Fibroblast of the aortic adventitia (primary cell): ENCODE measurements around the gene NAA16. TPM values are rescaled to one million over a fixed set of nuclear protein-coding genes. Genes with fewer than 3 reads are reported as not detected.

ENCODE experiments used
- DNase-seq: peaks from one replicate; pipeline ENCODE4 v3.0.0-alpha.2; 2010; ENCODE audit warnings: low read depth
- H3K4me3 ChIP-seq: 2 replicates; pipeline ENCODE4 v1.5.1; 2011; ENCODE audit warnings: low read depth, mild to moderate bottlenecking, control low read depth, low read length, moderate library complexity
- CTCF ChIP-seq: IDR thresholded peaks from 2 replicates; pipeline ENCODE4 v1.5.1; 2011; ENCODE audit warnings: mild to moderate bottlenecking, low read length, control low read depth, inconsistent platforms; ENCODE audit not compliant: insufficient read depth
- total RNA-seq: library from RNA; depleted of rRNA; stranded (reverse); fragments of >200 nt; gene quantifications from 2 replicates; pipeline ENCODE4 v1.2.3, GENCODE V29; 2012; ENCODE audit warnings: low replicate concordance

Gene NAA16
- total RNA-seq, 1 donor: 16.1 TPM

- no peak overlapping the region for H3K4me3 ChIP-seq
- no peak for TF ChIP-seq CTCF
- DNase-seq: no peak
Observed at GRCh38 chr13:41370736-41371135, 59.7 kb downstream of the NAA16 start.

- no peak for TF ChIP-seq CTCF
Observed at GRCh38 chr13:41377446-41377845, 66.4 kb downstream of the NAA16 start.

GRCh38 chr13:41382431-41382830, 71.4 kb downstream of the NAA16 start:
- no peak for TF ChIP-seq CTCF
- no peak overlapping the region for H3K4me3 ChIP-seq
- no peak for DNase-seq

More at GRCh38 chr13:41377446-41377845, 66.4 kb downstream of the NAA16 start:
- H3K4me3 ChIP-seq: no peak overlapping the region
- DNase-seq: no peak

- DNase-seq: peak; percentile 27
- TF ChIP-seq CTCF: no peak
- no peak overlapping the region for H3K4me3 ChIP-seq
Observed at GRCh38 chr13:41383386-41383785, 72.3 kb downstream of the NAA16 start.

GRCh38 chr13:41384749-41385503, 73.9 kb downstream of the NAA16 start:
- peak; percentile 40 for TF ChIP-seq CTCF
- H3K4me3 ChIP-seq: no peak overlapping the region
- DNase-seq: peak; percentile 27

- TF ChIP-seq CTCF: no peak
- no peak overlapping the region for H3K4me3 ChIP-seq
- no peak for DNase-seq
Observed at GRCh38 chr13:41386211-41386610, 75.1 kb downstream of the NAA16 start.

- DNase-seq: peak; percentile 12
- H3K4me3 ChIP-seq: peak overlapping the region; percentile 18
- no peak for TF ChIP-seq CTCF
Observed at GRCh38 chr13:41387576-41387975, 76.5 kb downstream of the NAA16 start.
